A549 (cell line): ENCODE results near the gene OBSL1.

Source experiments
- CBX2 ChIP-seq: fragments of 200-600 bp; sonication (generic); IDR thresholded peaks from 2 replicates; pipeline ENCODE4 v1.6.1; 2016; ENCODE audit warnings: low read depth, mild to moderate bottlenecking, borderline replicate concordance
- CTCF ChIP-seq: fragments of >200 bp; sonication (Bioruptor Twin); formaldehyde crosslinking; IDR thresholded peaks from 3 replicates; pipeline ENCODE4 v1.5.1; 2016
- EP300 ChIP-seq, 2 experiments: fragments of >200 bp; sonication (Bioruptor Twin); formaldehyde crosslinking; IDR thresholded peaks; 2 replicates in 1 of 2; 3 replicates in 1 of 2; pipeline ENCODE4 v1.6.1; 2016 to 2017
- FOXS1 ChIP-seq: fragments of 250-450 bp; sonication (Bioruptor Pico); IDR thresholded peaks from 2 replicates; pipeline ENCODE4 v1.5.0; 2020; ENCODE audit warnings: mild to moderate bottlenecking, moderate library complexity
- HDAC2 ChIP-seq: fragments of 200-600 bp; sonication (generic); IDR thresholded peaks from 2 replicates; pipeline ENCODE4 v1.6.1; 2016
- HEYL ChIP-seq: fragments of 250-450 bp; sonication (Bioruptor Pico); IDR thresholded peaks from 2 replicates; pipeline ENCODE4 v1.8.0; 2021; ENCODE audit warnings: mild to moderate bottlenecking, moderate library complexity
- HOXA7 ChIP-seq: fragments of 250-450 bp; sonication (Bioruptor Pico); IDR thresholded peaks from 2 replicates; pipeline ENCODE4 v1.5.0; 2020; ENCODE audit warnings: mild to moderate bottlenecking, moderate library complexity
- JUNB ChIP-seq: fragments of >200 bp; sonication (Bioruptor Twin); formaldehyde crosslinking; IDR thresholded peaks from 2 replicates; pipeline ENCODE4 v1.6.1; 2016
- KDM1A ChIP-seq: fragments of 200-600 bp; sonication (generic); IDR thresholded peaks from 2 replicates; pipeline ENCODE4 v1.6.1; 2016; ENCODE audit warnings: low read depth, mild to moderate bottlenecking
- POLR2A ChIP-seq: IDR thresholded peaks from 2 replicates; pipeline ENCODE4 v1.6.1; 2012; ENCODE audit warnings: mild to moderate bottlenecking, low read length
- RCOR1 ChIP-seq: fragments of 150-350 bp; IDR thresholded peaks from 2 replicates; pipeline ENCODE4 v1.6.1; 2014; ENCODE audit warnings: antibody characterized with exemption, low read length, low read depth
- TF ChIP-seq, protein P1 (sequence below): fragments of 200-600 bp; sonication (generic); IDR thresholded peaks from 2 replicates; pipeline ENCODE4 v1.6.1; 2016; ENCODE audit warnings: antibody characterized with exemption, mild to moderate bottlenecking, moderate library complexity
- TF ChIP-seq, protein P2 (sequence below): IDR thresholded peaks from 2 replicates; pipeline ENCODE4 v1.6.1; 2012
- TF ChIP-seq, protein P3 (sequence below): IDR thresholded peaks from 2 replicates; pipeline ENCODE4 v1.6.1; 2012

GRCh38 chr2:219581346-219581745, 10.0 kb upstream of the OBSL1 start:
- no peak for TF ChIP-seq CTCF
- TF ChIP-seq KDM1A = no peak
- no peak for TF ChIP-seq POLR2A
- TF ChIP-seq, protein P1, sequence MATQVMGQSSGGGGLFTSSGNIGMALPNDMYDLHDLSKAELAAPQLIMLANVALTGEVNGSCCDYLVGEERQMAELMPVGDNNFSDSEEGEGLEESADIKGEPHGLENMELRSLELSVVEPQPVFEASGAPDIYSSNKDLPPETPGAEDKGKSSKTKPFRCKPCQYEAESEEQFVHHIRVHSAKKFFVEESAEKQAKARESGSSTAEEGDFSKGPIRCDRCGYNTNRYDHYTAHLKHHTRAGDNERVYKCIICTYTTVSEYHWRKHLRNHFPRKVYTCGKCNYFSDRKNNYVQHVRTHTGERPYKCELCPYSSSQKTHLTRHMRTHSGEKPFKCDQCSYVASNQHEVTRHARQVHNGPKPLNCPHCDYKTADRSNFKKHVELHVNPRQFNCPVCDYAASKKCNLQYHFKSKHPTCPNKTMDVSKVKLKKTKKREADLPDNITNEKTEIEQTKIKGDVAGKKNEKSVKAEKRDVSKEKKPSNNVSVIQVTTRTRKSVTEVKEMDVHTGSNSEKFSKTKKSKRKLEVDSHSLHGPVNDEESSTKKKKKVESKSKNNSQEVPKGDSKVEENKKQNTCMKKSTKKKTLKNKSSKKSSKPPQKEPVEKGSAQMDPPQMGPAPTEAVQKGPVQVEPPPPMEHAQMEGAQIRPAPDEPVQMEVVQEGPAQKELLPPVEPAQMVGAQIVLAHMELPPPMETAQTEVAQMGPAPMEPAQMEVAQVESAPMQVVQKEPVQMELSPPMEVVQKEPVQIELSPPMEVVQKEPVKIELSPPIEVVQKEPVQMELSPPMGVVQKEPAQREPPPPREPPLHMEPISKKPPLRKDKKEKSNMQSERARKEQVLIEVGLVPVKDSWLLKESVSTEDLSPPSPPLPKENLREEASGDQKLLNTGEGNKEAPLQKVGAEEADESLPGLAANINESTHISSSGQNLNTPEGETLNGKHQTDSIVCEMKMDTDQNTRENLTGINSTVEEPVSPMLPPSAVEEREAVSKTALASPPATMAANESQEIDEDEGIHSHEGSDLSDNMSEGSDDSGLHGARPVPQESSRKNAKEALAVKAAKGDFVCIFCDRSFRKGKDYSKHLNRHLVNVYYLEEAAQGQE = no peak
- TF ChIP-seq RCOR1 = no peak
- no peak for TF ChIP-seq EP300 (IDR thresholded peaks at IDR 0.05)
- TF ChIP-seq FOXS1 (CRISPR knock-in tag) = no peak
- no peak for TF ChIP-seq JUNB
- no peak for TF ChIP-seq HOXA7 (CRISPR knock-in tag)
- no peak for TF ChIP-seq HDAC2
- TF ChIP-seq HEYL (CRISPR knock-in tag) = no peak
- TF ChIP-seq CBX2 = no peak
- TF ChIP-seq, protein P2, sequence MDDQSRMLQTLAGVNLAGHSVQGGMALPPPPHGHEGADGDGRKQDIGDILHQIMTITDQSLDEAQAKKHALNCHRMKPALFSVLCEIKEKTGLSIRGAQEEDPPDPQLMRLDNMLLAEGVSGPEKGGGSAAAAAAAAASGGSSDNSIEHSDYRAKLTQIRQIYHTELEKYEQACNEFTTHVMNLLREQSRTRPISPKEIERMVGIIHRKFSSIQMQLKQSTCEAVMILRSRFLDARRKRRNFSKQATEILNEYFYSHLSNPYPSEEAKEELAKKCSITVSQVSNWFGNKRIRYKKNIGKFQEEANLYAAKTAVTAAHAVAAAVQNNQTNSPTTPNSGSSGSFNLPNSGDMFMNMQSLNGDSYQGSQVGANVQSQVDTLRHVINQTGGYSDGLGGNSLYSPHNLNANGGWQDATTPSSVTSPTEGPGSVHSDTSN = no peak
- TF ChIP-seq, protein P3, sequence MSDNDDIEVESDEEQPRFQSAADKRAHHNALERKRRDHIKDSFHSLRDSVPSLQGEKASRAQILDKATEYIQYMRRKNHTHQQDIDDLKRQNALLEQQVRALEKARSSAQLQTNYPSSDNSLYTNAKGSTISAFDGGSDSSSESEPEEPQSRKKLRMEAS = no peak
